ENCODE results near the gene IFRD1.
A peak's percentile ranks its signal among the peaks of the same experiment; 100 is the strongest.

DNA sequence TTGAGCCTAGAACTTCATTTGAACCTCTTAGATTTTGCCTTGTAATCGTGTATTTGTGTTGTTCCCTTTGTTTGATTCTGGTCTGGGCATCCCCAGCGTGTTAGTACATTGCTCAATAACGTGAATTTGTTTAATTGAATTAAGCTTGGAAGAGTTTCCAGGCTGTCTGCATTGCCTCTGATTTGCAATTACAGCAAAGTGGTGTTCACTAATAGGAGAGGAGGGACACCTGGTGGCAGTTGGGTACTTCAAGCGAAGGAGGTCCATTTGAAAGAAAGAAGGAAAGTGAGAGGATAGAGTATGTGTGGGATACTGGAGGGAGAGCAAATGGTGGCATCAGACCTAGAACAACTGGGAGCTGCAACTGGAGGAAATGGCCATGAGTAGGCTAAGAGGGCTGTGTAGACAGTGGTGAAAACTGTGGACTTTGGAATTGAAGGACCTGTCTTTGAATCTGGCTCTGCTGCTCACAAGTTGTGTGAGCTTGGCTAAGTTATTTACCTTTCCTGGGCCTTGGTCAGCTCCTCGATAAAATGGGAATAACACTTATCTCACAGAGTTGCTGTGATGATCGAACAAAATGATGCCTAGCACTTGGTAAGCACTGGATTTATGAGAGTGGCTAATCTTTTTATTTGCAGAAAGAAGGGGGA is 45.7 kb downstream of the IFRD1 start:
- TF ChIP-seq CTCF (conservative IDR thresholded peaks at IDR 0.05; ENCODE audit: low read length) (peak; percentile 81), EZH2phosphoT487 (IDR thresholded peaks at IDR 0.05; ENCODE audit: borderline replicate concordance) (no peak)

All from Loucy (cell line).